ENCODE results near the gene GPR84. TPM values are rescaled to one million over a fixed set of nuclear protein-coding genes. Genes with fewer than 3 reads are reported as not detected.

Gene GPR84
- total and polyA plus RNA-seq, 10 of the 15 experiments (the other 5 are each of a cell fraction or from before 2014, with no cell fraction given), result 0.37 to 4.7 (median 2.6) TPM

- H2AFZ ChIP-seq (ENCODE audit: control insufficient read depth, low read depth, low read length), result no peak overlapping the region
- POLR2A ChIA-PET, result interaction anchor here (0.6 to 1.0 kb wide), 2 partner anchors 16 to 22 kb away, joined by 4 read pairs; partner anchors contain the start of gene COPZ1
- H3K4me1 ChIP-seq (ENCODE audit: control insufficient read depth, insufficient read depth, low read length), result peaks cover 16% of the 10 kb centered on the region
- H3K9ac ChIP-seq (ENCODE audit: control insufficient read depth, insufficient read depth, low read length), result no peak overlapping the region
- WGBS (ENCODE audit: insufficient coverage, insufficient replicate concordance, low lambda C conversion rate, missing lambda C conversion rate), result 98% methylated on average over 7 of the region's 7 CpGs
- H4K20me1 ChIP-seq (ENCODE audit: control insufficient read depth, insufficient read depth), result no peaks in the 10 kb centered on the region
- no peaks in the 10 kb centered on the region for H3K79me2 ChIP-seq (ENCODE audit: control insufficient read depth, insufficient read depth, low read length)
- H3K4me3 ChIP-seq, result no peak overlapping the region
- no peak overlapping the region for H3K27ac ChIP-seq (ENCODE audit: control insufficient read depth, insufficient read depth)
- no peak for ATAC-seq
- RAD21 ChIA-PET (ENCODE audit: unreplicated experiment), result no interaction called here
- no peak overlapping the region for H3K4me2 ChIP-seq (ENCODE audit: control insufficient read depth, insufficient read depth)
- no peak for FAIRE-seq
- no peaks in the 10 kb centered on the region for H3K27me3 ChIP-seq (replicated peaks in 1 of 2; ENCODE audit: control insufficient read depth in 2 of 2, insufficient read depth in 2 of 2, low read length in 1 of 2)
- in situ Hi-C loops (cut with MboI) (no loop called here), intact Hi-C loops (cut with micrococcal nuclease; ENCODE audit: unreplicated experiment) (no loop called here)
- SMC1A ChIA-PET (ENCODE audit: uncharacterized antibody, unreplicated experiment), result interaction anchor here (1.0 kb wide), 1 partner anchor 10 kb away, joined by 3 read pairs; no protein-coding TSS in a partner anchor
- CTCF ChIA-PET, result interaction anchor here (0.9 to 1.4 kb wide), 4 partner anchors 18 to 89 kb away, joined by 3 to 6 read pairs (median 4); no protein-coding TSS in a partner anchor
- peaks cover 5 to 14% of the 10 kb centered on the region in 2 experiments for H3K36me3 ChIP-seq (ENCODE audit: control insufficient read depth in 2 of 2, insufficient read depth in 2 of 2, low read length in 1 of 2)
- H3K9me3 ChIP-seq (replicated peaks; ENCODE audit: control insufficient read depth, insufficient read depth, low read length), result no peaks in the 10 kb centered on the region
- DNase-seq (ENCODE audit: low read depth, low spot score), result no peak
- no TSS peak for BruUV-seq (replicated peaks)
- TF ChIP-seq SRF (IDR thresholded peaks at IDR 0.05; ENCODE audit: low read depth in 2 of 2, low read length in 2 of 2) (no peak), HSF1 (IDR thresholded peaks at IDR 0.05; ENCODE audit: low read depth, low read length) (no peak), EZH2 (IDR thresholded peaks at IDR 0.05; ENCODE audit: borderline replicate concordance, control insufficient read depth, low read depth, low read length) (no peak), SUZ12 (IDR thresholded peaks at IDR 0.05; ENCODE audit: unreplicated experiment) (no peak), RB1 (IDR thresholded peaks at IDR 0.05; ENCODE audit: borderline replicate concordance) (no peak), BCL3 (IDR thresholded peaks at IDR 0.05; ENCODE audit: borderline replicate concordance, insufficient read depth, low read depth, low read length, poor library complexity, severe bottlenecking) (no peak), NRF1 (conservative IDR thresholded peaks at IDR 0.05; ENCODE audit: low read depth, low read length) (no peak), BCL11A (IDR thresholded peaks at IDR 0.05; ENCODE audit: low read depth, low read length) (no peak), USF2 (IDR thresholded peaks at IDR 0.05; ENCODE audit: borderline replicate concordance, low read depth, low read length) (no peak)
- TF ChIP-seq, protein P1, sequence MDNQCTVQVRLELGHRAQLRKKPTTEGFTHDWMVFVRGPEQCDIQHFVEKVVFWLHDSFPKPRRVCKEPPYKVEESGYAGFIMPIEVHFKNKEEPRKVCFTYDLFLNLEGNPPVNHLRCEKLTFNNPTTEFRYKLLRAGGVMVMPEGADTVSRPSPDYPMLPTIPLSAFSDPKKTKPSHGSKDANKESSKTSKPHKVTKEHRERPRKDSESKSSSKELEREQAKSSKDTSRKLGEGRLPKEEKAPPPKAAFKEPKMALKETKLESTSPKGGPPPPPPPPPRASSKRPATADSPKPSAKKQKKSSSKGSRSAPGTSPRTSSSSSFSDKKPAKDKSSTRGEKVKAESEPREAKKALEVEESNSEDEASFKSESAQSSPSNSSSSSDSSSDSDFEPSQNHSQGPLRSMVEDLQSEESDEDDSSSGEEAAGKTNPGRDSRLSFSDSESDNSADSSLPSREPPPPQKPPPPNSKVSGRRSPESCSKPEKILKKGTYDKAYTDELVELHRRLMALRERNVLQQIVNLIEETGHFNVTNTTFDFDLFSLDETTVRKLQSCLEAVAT (IDR thresholded peaks at IDR 0.05), result no peak
- TF ChIP-seq, protein P2, sequence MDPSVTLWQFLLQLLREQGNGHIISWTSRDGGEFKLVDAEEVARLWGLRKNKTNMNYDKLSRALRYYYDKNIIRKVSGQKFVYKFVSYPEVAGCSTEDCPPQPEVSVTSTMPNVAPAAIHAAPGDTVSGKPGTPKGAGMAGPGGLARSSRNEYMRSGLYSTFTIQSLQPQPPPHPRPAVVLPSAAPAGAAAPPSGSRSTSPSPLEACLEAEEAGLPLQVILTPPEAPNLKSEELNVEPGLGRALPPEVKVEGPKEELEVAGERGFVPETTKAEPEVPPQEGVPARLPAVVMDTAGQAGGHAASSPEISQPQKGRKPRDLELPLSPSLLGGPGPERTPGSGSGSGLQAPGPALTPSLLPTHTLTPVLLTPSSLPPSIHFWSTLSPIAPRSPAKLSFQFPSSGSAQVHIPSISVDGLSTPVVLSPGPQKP (IDR thresholded peaks at IDR 0.05; ENCODE audit: low read depth, low read length), result no peak
These were observed 23.4 kb downstream of the GPR84 start for GRCh38 chr12:54340846-54341245.

Data from GM12878 (cell line).